Measurements from ENCODE around the gene STARD7.
"Not testable (repeated sequence)": the region's sequence is repeated elsewhere in the genome, so short reads cannot be mapped to it uniquely, and the experiment has no call there.

STARD7 gene

GRCh38 chr2:96233880-96234316 is 25.3 kb upstream of the STARD7 start:
- no peak for DNase-seq

DNA sequence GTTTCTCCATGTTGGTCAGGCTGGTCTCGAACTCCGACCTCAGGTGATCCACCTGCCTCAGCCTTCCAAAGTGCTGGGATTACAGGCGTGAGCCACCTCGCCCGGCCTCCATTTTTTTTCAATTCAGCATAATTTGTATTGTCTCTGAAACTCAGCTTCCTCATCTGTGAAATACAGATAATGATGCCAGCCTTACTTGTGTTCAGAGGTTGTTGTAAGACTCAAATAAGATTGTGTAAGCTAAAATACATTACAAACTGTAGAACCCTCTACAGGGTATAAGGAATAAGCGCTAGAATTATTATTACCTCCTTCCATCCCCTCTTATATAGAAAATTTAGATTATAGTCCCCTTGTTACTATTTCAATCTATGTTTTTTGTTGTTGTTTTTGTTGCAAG is 24.8 kb upstream of the STARD7 start:
- DNase-seq: no peak

DNA sequence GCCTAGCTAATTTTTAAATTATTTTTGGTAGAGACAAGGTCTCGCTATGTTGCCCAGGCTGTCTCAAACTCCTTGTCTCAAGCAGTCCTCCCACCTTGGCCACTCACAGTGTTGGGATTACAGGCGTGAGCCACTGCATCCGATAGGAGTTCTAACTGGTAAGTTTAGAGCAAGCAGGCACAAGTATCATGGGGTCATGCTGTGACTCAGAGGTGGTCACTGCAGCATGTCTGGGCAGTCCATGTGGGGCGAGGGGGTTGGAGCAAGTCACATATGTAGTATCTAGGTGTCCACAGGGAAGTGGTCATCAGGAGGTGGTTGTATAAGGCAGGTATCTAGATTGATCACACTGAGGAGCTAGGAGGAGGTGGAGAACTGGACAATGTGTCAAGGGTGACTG is 22.7 kb upstream of the STARD7 start:
- DNase-seq: no peak

DNA sequence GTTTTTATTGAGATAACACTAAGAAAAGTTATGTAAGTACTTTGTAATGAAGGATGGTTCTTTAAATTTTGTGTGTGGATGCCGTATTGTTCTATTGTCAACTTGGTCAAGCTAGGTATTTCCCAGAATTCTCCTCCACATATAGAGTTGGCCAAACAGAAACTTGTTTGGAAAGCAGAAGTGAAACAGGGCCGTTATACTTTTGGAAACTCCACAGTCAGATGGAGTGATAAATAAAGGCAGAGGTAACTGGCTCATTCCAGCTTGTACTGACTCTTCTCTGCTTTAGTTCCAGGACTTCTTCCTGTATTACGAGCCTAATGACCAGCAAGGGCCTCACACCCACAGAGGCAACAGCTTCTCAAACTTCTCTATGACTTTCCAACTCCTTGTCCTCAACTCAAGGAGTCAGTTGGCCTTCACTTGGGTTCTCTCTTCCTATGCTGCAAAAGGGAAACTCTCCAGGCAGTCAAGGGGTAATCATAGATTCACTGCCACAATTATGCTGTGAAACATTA is 16.4 kb upstream of the STARD7 start:
- DNase-seq: no peak

DNA sequence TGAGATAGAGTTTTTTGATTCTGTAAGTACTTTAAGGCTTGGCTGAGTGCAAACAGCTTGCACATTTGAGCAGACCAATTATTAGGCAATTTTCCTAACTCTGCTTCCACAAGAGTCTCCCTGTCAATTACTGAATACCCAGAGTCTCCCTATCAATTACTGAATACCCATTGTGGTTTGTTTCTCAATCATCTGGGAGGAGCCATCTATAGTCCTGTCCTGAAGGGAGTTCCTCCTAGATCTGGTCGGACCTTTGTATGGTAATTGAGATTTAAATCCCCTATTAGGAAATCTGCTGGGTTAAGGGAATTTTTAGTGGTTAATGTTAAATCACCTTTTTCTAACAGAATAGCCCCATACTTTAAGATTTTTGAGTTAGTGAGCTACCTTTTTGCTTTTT is 12.5 kb upstream of the STARD7 start:
- not testable (repeated sequence) for DNase-seq

- DNase-seq: not testable (repeated sequence)
Observed at GRCh38 chr2:96219959-96220358, 11.3 kb upstream of the STARD7 start.

- DNase-seq: no peak
Observed at GRCh38 chr2:96218508-96219131, 10.0 kb upstream of the STARD7 start.

DNA sequence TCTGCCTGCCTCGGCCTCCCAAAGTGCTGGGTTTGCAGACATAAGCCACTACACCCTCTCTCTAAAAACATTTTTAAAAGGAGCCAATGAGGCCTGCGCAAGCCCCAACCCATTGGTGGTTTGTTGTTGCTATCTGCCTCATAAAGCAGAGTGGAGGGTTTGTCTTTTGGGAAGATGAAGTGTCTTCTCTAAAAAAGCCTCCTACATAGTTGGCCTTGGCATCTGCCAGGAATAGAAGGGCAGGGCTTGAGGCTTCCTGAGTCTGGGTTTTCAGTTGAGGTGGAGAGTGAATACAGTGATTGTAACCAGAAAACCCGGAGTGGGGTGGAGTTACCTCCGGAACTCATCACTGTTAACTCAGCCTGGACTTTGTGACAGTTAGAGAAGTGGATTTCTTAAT is 5.9 kb upstream of the STARD7 start:
- no peak for DNase-seq

DNA sequence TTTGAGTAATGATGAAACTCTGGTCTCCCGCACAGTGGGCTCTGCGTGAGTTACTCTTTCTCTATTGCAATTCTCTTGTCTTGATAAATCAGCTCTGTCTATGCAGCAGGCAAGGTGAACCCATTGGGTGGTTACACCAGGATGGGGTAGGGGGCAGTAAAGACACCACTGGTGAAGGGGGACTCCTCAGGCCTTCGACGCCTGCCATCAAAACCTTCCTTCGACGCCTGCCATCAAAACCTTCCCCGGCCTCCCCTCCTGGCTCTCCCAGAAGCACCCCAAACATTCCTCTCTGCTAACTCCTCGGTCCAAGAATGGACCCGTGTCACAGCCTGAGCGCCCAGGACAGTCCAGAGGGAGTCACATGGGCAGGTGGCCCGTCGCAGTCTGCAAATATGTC is 4.8 kb upstream of the STARD7 start:
- DNase-seq: no peak

DNA sequence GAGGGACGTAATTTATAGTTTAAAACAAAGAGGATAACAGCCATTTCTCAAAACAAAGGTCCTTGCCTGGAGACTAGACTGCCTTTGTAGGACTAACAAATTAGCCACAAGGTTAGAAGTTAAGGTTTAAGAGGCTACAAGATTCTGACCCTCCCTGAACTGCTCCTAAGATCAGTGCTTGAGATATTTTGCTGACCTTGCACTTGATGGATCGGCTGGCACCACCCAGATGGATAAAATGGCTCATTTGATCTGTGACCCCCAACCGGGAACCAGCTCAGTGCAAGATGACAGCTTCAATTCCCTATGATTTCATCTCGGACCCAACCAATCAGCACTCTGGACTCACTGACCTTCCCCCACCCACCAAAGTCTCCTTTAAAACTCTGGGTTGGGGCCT is 3.7 kb upstream of the STARD7 start:
- DNase-seq: no peak

DNA sequence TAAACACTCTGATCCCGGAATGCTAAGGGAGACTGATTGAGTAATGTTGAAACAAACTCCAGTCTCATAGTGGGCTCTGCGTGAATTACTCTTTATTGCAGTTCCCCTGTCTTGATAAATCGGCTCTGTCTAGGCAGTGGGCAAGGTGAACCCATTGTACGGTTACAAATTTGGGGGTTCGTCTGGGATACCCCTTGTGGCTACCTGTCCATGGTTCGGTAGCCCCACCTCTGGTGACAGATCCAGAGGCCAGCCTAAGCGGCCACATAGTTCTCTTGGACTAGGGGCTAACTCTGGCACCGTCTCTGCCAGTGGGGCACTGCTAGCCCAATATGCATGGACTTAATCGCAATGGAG is 1.1 kb upstream of the STARD7 start:
- DNase-seq: no peak

GRCh38 chr2:96209011-96209728 is 543 bp upstream of the STARD7 start:
- no peak for DNase-seq

- no peak for DNase-seq
Observed at GRCh38 chr2:96207774-96208142, 869 bp downstream of the STARD7 start.

DNA sequence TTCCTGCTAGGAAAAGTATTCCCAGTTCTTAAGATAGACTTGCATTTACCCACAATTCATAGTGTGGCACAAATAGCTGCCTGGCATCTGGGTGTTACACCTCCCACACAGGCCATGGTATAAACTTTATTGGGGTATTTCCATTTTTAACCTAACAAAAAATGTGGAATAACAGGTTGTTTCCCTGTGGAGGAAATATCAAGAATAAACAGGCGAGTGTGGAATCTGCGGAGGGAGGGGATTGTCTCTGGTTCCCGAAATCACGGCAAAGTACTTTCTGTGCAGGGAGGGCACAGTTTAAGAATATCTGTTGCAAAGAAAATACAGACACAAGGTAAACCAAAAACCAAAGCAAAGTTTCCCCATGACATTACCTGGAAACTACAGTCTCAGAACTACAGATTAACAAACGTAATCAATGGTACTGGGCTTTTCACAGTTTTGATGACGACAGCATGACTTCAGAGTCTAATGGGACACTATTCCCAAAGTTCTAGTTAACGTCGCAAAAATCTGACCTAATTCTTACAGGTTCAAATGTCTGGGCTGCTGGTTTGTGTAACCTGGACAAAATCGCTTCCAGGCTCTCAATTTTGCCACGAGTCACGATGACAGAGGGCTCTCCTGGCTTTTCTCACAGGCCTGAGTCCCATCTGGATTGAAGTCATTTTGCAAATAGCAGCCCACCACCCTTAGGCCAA is 1.4 kb downstream of the STARD7 start:
- no peak for DNase-seq

- DNase-seq: no peak
Observed at GRCh38 chr2:96205888-96206287, 2.7 kb downstream of the STARD7 start.

DNA sequence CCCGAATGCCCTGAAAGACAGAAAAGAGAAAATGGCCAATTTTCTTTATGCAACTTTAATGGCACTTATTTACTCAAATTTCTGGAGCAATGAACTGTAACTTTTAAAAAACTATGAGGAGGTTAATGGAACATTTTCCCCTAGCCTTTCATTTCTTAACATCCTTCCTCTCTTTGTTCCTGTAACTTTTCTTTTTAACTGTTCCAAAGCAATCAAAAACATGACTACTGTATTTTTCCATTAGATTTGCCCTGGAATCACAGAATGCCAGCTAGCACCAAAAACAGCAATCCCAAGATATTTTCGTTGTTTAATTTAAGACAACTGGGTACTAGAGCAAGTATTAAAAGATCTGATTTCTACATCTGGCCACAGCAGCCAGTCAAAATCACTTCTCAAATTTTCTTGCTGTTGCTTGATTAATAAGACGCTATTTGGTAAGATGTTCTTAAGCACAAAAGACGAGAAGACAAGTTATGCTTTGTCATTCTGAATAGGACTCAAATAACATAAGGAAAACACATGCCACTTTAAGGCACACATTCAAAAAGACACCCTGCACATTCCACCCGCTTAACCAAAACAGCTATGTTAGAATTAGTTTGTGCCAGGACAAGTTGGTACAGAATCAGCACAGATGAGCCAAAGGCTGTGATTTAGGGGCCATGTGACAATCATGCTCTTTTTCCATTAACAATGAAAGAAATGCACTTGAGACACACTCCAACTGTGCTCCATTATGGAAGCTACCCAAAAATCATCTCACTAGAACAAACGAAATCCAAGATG is 3.6 kb downstream of the STARD7 start:
- DNase-seq: no peak

DNA sequence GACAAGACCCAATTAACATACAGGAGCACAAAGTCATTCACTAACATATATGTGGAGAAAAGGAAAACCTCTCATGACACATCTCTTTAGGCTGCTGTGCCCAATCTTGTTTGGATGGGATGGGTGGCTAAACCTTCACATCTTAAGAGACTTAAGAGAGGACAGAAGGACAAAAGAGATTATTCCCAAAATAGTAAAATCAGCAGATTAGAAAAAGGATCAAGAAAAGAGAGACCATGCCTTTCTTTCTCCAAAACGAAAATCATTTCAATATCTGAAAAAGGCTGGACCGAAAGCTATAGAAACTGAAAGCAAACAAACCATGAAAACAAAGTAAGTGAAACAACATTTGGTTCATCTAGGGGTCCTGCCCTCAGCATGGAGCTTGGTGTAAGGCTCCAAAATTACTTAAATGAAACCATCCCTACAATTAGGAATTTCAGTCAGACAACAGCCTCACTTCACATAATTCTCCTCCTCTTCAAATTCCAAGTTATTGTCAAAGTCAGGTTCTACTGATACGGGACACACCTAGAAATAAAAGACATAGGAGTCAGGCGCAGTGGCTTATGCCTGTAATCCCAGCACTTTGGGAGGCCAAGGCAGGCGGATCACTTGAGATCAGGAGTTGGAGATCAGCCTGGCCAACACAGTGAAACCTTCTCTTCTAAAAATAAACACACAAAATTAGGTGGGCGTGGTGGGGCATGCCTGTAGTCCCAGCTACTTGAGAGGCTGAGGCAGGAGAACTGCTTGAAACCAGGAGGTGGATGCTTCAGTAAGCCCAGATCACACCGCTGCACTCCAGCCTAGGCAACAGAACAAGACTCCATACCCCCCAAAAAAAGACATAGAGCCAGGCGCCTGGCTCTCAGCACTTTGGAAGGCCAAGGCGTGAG is 5.2 kb downstream of the STARD7 start:
- DNase-seq: no peak

DNA sequence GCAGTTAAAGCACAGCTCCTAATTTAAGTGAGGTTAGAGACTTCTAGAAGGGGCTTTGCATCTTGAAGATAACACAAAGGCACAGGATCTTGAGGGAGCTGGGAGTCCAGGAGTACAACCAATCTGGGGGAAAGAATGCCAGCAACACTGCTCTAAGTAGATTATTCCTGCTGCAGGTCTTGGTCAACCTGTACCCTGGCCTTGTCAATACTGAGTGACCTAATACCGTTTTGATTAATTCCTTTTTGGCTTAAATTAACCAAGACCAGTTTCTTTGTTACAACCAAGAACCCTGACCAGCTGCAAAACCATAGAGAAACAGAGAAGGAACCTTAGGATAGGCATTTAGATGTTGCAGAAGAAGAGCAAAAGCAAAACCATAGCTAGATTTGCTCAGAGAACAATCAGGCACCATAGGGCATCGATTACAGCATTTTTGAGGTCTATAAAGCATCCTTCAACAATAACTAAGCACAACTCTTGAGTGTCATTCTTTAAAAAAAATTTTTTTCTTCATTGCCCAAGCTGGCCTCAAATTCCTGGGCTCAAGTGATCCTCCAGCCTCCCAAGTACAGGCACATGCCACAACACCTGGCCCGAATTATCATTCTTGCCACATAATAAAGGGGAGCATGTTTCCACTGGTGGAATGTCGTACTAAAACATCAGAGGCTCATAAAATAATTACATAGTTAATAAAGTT is 6.3 kb downstream of the STARD7 start:
- DNase-seq: no peak

DNA sequence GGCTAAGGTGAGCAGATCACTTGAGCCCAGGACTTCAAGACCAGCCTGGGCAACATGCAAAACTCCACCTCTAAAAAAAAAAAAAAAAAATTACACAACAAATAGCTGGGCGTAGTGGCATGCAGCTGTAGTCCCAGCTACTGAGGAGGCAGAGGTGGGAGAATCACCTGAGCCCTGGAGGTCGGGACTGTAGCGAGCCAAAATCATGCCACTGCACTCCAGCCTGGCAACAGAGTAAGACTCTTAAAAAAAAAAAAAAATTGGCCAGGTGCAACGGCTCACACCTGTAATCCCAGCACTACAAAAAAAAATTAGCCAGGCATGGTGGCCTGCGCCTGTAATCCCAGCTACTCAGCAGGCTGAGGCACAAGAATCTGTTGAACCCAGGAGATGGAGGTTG is 7.3 kb downstream of the STARD7 start:
- DNase-seq: no peak

DNA sequence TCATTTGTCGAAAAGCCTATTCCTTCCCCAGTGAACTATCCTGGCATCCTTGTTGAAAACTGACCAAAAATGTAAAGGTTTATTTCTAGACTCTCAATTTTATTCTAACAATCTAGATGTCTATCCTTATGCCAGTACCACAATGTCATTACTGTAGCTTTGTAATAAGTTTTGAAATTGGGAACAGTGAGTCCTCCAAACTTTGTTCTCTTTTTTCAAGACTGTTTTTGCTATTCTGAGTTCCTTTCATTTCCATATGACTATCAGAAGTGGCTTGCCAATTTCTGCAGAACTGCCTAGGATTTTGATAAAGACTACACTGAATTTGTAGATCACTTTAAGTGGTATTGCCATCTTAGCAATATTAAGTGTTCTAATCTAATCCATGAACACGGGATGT is 9.7 kb downstream of the STARD7 start:
- DNase-seq: no peak

DNA sequence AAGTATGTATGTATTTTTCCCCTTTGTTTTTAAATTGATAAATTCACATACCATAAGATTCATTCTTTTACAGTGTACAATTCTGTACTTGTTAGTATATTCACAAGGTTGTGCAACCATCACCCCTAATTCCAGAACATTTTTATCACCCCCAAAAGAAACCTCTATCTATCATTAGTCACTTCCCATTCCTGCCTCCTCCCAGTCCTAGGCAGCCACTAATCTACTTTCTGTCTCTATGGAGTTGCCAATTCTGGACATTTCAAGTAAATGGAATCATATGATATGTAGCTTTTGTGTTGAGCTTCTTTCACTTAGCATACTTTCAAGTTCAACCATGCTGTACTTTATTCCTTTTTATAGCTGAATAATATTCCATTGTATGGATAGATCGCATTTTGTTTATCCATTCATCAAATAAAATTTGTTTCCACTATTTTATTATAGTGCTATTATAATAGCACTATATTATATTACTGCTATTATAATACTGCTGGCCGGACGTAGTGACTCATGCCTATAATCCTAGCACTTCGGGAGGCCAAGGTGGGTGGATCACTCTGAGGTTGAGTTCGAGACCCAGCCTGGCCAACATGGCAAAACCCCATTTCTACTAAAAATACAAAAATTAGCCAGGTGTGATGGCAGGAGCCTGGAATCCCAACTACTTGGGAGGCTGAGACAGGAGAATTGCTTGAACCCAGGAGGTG is 10.9 kb downstream of the STARD7 start:
- DNase-seq: no peak
